Keratinocyte (primary cell): Measurements from ENCODE around the gene FZD2.

Source experiments
- EZH2 ChIP-seq: IDR thresholded peaks from one replicate; pipeline ENCODE4 v1.6.1; 2012; ENCODE audit warnings: inconsistent platforms, mild to moderate bottlenecking, low read length, moderate library complexity
- TF ChIP-seq, protein P1 (sequence below), 3 experiments: IDR thresholded peaks in 1 of 3; conservative IDR thresholded peaks in 1 of 3; optimal IDR thresholded peaks in 1 of 3; 2 replicates in 2 of 3; 3 replicates in 1 of 3; pipeline versions ENCODE3 to v1.5.1; 2011; ENCODE audit warnings: low read length in 3 of 3, mild to moderate bottlenecking in 3 of 3, moderate library complexity in 2 of 3, control low read depth in 1 of 3, inconsistent platforms in 1 of 3; ENCODE audit not compliant: insufficient read depth in 2 of 3; ENCODE audit errors: extremely low read depth in 1 of 3

DNA sequence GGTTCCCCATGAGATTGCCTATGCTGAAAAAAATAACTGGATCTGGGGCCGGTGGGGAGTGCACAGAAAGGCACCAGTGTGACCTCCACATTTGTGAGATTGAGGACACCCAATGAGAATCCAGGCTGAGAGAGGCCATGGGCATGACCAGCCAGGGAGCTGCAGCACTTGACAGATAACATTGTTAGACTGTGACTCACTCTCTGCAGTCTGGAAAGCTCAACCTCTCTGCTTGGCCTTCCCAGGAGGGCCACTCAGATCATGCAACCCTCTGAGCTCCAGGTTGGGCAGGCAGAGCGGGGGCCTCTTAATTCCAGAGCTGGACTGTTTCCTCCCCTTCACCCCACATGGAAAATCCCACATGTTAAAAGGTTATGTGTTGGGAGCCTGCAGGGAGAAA is 30.1 kb downstream of the FZD2 start:
- TF ChIP-seq, protein P1, sequence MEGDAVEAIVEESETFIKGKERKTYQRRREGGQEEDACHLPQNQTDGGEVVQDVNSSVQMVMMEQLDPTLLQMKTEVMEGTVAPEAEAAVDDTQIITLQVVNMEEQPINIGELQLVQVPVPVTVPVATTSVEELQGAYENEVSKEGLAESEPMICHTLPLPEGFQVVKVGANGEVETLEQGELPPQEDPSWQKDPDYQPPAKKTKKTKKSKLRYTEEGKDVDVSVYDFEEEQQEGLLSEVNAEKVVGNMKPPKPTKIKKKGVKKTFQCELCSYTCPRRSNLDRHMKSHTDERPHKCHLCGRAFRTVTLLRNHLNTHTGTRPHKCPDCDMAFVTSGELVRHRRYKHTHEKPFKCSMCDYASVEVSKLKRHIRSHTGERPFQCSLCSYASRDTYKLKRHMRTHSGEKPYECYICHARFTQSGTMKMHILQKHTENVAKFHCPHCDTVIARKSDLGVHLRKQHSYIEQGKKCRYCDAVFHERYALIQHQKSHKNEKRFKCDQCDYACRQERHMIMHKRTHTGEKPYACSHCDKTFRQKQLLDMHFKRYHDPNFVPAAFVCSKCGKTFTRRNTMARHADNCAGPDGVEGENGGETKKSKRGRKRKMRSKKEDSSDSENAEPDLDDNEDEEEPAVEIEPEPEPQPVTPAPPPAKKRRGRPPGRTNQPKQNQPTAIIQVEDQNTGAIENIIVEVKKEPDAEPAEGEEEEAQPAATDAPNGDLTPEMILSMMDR (optimal IDR thresholded peaks at IDR 0.05 in 1 of 3, IDR thresholded peaks at IDR 0.05 in 1 of 3, conservative IDR thresholded peaks at IDR 0.05 in 1 of 3; ENCODE audit: extremely low read depth in 1 of 3, insufficient read depth in 2 of 3, low read length in 3 of 3): no peak
- TF ChIP-seq EZH2: no peak
